Upper lobe of right lung (tissue), 1 donor: ENCODE measurements around the gene GAGE10. TPM values are rescaled to one million over a fixed set of nuclear protein-coding genes. Genes with fewer than 3 reads are reported as not detected.

Experiments
- ATAC-seq: fragments of 200-7000 bp; cut with Tn5 transposase; one replicate; pipeline ENCODE4 v1.9.1; 2020; ENCODE audit warnings: mild to moderate bottlenecking, moderate library complexity
- DNase-seq: peaks from one replicate; pipeline ENCODE4 v3.0.0-alpha.2; 2020
- H3K27ac ChIP-seq: fragments of 200-600 bp; one replicate; pipeline ENCODE4 v1.8.0; 2022
- H3K27me3 ChIP-seq: fragments of 200-600 bp; one replicate; pipeline ENCODE4 v1.8.0; 2022; ENCODE audit warnings: mild to moderate bottlenecking
- H3K36me3 ChIP-seq: fragments of 200-600 bp; one replicate; pipeline ENCODE4 v1.8.0; 2022
- H3K4me1 ChIP-seq: fragments of 200-600 bp; one replicate; pipeline ENCODE4 v1.8.0; 2022
- H3K4me3 ChIP-seq: fragments of 200-600 bp; one replicate; pipeline ENCODE4 v1.8.0; 2022; ENCODE audit warnings: mild to moderate bottlenecking
- H3K9me3 ChIP-seq: fragments of 200-600 bp; one replicate; pipeline ENCODE4 v1.8.0; 2022
- CTCF ChIP-seq: fragments of 200-600 bp; IDR thresholded peaks from one replicate; pipeline ENCODE4 v1.8.0; 2022; ENCODE audit warnings: antibody characterized with exemption
- intact Hi-C: fragments of 100-400 bp; cut with DNase I; formaldehyde crosslinking; loops from one replicate; pipeline ENCODE4 v1.11.0; 2022
- total RNA-seq: library from RNA; stranded (reverse); fragmentation: NEBNext Ultra II Directional; extraction: Animal tissue kit (Norgen Biotek cat#: 25700); gene quantifications from one replicate; pipeline ENCODE4 v1.2.1, GENCODE V29; 2021
- donor health status: DM: no; HTN: yes; CAD: no; lungs with severe emphysema.

GAGE10 gene
- total RNA-seq, 1 donor from 2014 or later: not detected

- intact Hi-C loops: no loop called here
- Histone ChIP-seq H3K9me3 (no peaks in the 10 kb centered on the region), H3K4me3 (no peak overlapping the region), H3K4me1 (no peaks in the 10 kb centered on the region), H3K27ac (no peak overlapping the region), H3K27me3 (no peaks in the 10 kb centered on the region), H3K36me3 (no peaks in the 10 kb centered on the region)
- no peak for ATAC-seq
- TF ChIP-seq CTCF: no peak
- DNase-seq: no peak
These were observed 44.7 kb upstream of the GAGE10 start for GRCh38 chrX:49258749-49259124.

DNA sequence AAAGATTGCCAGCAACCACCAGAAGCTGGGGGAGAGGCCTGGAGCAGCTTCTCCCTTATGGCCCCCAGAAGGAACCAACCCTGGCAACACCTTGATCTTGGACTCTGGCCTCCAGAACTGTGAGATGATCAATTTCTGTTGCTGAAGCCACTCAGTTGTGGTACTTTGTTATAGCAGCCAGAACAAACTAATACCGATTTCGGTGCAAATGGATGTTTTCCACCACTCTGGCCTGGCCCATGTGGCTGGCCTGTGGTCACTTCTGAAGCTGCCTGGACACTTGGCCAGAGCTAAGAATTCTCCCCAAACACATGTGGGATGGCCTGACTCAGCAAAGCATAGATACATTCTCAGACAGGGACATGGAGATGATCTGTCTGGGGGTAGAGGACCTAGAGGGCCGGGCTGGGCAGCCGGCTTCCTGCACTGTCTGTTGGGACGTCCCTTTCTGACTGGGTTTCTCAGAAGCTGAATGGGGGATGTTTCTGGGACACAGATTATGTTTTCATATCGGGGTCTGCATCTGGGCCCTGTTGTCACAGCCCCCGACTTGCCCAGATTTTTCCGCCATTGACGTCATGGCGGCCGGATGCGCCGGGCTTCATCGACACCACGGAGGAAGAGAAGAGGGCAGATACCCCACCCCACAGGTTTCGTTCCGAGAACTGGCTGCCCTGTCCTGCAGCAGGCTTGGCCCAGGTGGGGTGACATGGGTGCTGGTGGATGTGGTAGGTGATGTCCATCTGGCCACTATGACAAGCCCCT is 43.0 kb upstream of the GAGE10 start:
- H3K9me3 ChIP-seq: no peaks in the 10 kb centered on the region
- H3K27ac ChIP-seq: no peak overlapping the region
- TF ChIP-seq CTCF: no peak
- no peaks in the 10 kb centered on the region for H3K4me1 ChIP-seq
- no peak for ATAC-seq
- no peak for DNase-seq
- H3K4me3 ChIP-seq: no peak overlapping the region
- intact Hi-C loops: no loop called here
- no peaks in the 10 kb centered on the region for H3K36me3 ChIP-seq
- no peaks in the 10 kb centered on the region for H3K27me3 ChIP-seq

- TF ChIP-seq CTCF: no peak
- no peak for DNase-seq
- Histone ChIP-seq H3K36me3 (no peaks in the 10 kb centered on the region), H3K4me1 (no peaks in the 10 kb centered on the region), H3K27me3 (no peaks in the 10 kb centered on the region), H3K27ac (no peak overlapping the region), H3K9me3 (no peaks in the 10 kb centered on the region), H3K4me3 (no peak overlapping the region)
- intact Hi-C loops: no loop called here
- no peak for ATAC-seq
These were observed 40.8 kb upstream of the GAGE10 start for GRCh38 chrX:49262603-49263002.

- no peaks in the 10 kb centered on the region for H3K9me3 ChIP-seq
- no peak overlapping the region for H3K4me3 ChIP-seq
- ATAC-seq (no peak), DNase-seq (no peak)
- no peaks in the 10 kb centered on the region for H3K36me3 ChIP-seq
- TF ChIP-seq CTCF: no peak
- no peak overlapping the region for H3K27ac ChIP-seq
- H3K4me1 ChIP-seq: no peaks in the 10 kb centered on the region
- intact Hi-C loops: no loop called here
- H3K27me3 ChIP-seq: no peaks in the 10 kb centered on the region
These were observed 39.8 kb upstream of the GAGE10 start for GRCh38 chrX:49263631-49264030.

DNA sequence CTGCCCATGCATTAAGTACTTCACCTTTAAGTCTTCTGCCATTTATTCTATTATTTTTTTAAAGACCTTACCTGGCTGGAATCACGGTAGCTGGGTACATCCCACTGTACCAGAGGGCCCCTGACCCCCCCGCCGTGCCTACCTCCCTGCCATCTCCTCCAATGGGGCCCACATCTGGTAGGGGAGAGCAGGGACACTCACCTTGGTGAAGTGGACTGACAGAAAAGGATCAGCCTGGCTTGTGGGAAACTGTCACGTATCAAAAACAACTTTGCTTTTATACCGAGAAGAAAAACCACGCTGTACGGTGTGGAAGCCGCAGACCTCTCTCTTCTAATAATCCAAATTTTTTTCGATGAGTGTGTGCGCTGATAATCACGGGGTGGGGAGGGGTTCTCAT is 39.0 kb upstream of the GAGE10 start, which contains the start of gene FOXP3:
Gene FOXP3, minus strand, starts transcription at position 251 of the 400 bp plus-strand sequence. CDS start 6,205 bp downstream, outside the sequence.
- Histone ChIP-seq H3K9me3 (no peaks in the 10 kb centered on the region), H3K4me3 (no peak within 1 kb of the TSS), H3K27ac (no peak within 1 kb of the TSS), H3K36me3 (no peaks in the 10 kb centered on the region), H3K27me3 (no peaks in the 10 kb centered on the region), H3K4me1 (no peaks in the 10 kb centered on the region)
- ATAC-seq: no peak
- DNase-seq: no peak
- no peak for TF ChIP-seq CTCF
- intact Hi-C loops: no loop called here
